ENCODE data around the gene UCHL3. TPM values are rescaled to one million over a fixed set of nuclear protein-coding genes. Genes with fewer than 3 reads are reported as not detected.

UCHL3 gene
- total RNA-seq, 1 experiment from 2014 or later, result 50.8 TPM

DNA sequence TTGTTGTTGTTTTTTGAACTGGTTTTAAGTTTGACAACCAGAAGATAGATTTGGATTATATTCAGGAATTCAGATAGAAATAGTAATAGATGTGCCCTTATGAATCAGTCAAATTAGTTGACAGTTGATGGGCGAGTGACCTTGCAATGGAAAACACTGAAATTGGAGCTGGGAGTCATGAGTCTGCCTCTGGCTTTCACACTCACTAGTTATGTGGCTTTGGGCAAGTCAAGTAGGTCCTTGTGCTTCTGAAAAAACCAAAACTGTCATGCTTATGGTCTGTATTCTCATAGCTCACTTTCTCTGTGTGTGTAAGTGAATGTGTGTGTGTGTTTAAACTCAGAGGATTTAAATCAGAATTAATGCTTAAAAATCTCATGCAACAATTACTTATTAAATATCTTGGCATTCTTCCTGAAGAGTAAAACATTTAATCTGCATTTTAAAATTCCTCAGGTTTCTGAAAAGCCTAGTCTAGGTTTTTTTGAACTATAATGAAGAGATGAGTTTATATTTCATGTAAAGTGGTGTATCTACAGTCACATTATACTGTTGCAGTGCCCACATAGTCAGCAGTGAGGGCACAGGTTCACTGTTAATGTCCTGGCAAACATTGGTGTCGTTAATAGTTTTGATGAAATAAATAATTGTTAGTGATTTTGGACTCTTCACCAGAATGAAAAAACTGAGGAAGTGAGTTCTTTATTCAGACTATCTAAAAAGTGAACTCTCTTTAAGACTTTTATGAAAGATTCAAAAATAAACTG is 32.5 kb downstream of the UCHL3 start:
- no peak overlapping the region for H3K18ac ChIP-seq (ENCODE audit: insufficient read length, low read depth, low read length)
- Mint-ChIP-seq H3K9me3 (peaks cover 17% of the 10 kb centered on the region in 2 experiments), H3K4me1 (peaks cover 0 to 5% of the 10 kb centered on the region in 2 experiments; a peak in 3 of 4 replicates), H3K4me3 (no peak overlapping the region), H3K36me3 (ENCODE audit: insufficient read depth in 1 of 3, low read depth in 3 of 3) (peaks cover 19 to 28% (median 23%) of the 10 kb centered on the region in 3 experiments), H3K27ac (no peak overlapping the region), H3K27me3 (ENCODE audit: low read depth) (no peaks in the 10 kb centered on the region)
- no peak overlapping the region for H4K5ac ChIP-seq (ENCODE audit: insufficient read length, low read depth, low read length)
- no peak for DNase-seq
- no peaks in the 10 kb centered on the region for H3K4me1 ChIP-seq (ENCODE audit: insufficient read depth, low read length)
- no peak overlapping the region for H3T11ph ChIP-seq (ENCODE audit: low read length)
- no peak overlapping the region for H3K27ac ChIP-seq (ENCODE audit: insufficient read length, low read depth, low read length)
- no peaks in the 10 kb centered on the region for H4K20me1 ChIP-seq (ENCODE audit: control insufficient read depth, insufficient read depth, insufficient read length)
- no peak overlapping the region for H2BK20ac ChIP-seq (ENCODE audit: low read depth, low read length, poor library complexity, severe bottlenecking)
- no peaks in the 10 kb centered on the region for H3K79me2 ChIP-seq (ENCODE audit: insufficient read depth, low read length)
- H2AK5ac ChIP-seq (ENCODE audit: insufficient read length, low read length), result no peak overlapping the region
- no peak overlapping the region for H4K91ac ChIP-seq (ENCODE audit: insufficient read length, low read depth, low read length)
- H3K27me3 ChIP-seq (ENCODE audit: insufficient read depth, low read length), result no peaks in the 10 kb centered on the region
- no peak overlapping the region for H2BK15ac ChIP-seq (ENCODE audit: low read depth, low read length)
- H3K14ac ChIP-seq (ENCODE audit: insufficient read depth, low read length), result no peak overlapping the region
- H4K8ac ChIP-seq (replicated peaks; ENCODE audit: insufficient read length, low read depth, low read length), result no peak overlapping the region
- no CpG with 5 or more reads among the region's 2 CpGs for WGBS (ENCODE audit: extremely low coverage, insufficient read length, low lambda C conversion rate)
- no peak overlapping the region for H2BK120ac ChIP-seq (ENCODE audit: low read depth, low read length, poor library complexity, severe bottlenecking)
- H2BK12ac ChIP-seq (ENCODE audit: insufficient read length, low read depth, low read length), result no peak overlapping the region
- H3K23ac ChIP-seq (ENCODE audit: insufficient read length, low read depth, low read length), result no peak overlapping the region
- no peak overlapping the region for H3K4me2 ChIP-seq (ENCODE audit: insufficient read depth, insufficient read length, low read length)
- no peak overlapping the region for H3K9ac ChIP-seq (ENCODE audit: extremely low read depth, insufficient read length, low read length)
- no peak overlapping the region for H2AFZ ChIP-seq (ENCODE audit: low read length)
- H3K56ac ChIP-seq (ENCODE audit: insufficient read length, low read depth, low read length), result no peak overlapping the region
- H2BK5ac ChIP-seq (ENCODE audit: insufficient read length, low read length), result no peak overlapping the region
- no peak overlapping the region for H3K4ac ChIP-seq (ENCODE audit: low read depth, low read length)
- H3K79me1 ChIP-seq (ENCODE audit: insufficient read depth, low read depth, low read length, poor library complexity, severe bottlenecking), result no peaks in the 10 kb centered on the region
- H3K23me2 ChIP-seq (ENCODE audit: insufficient read length, low read depth, low read length, poor library complexity, severe bottlenecking), result no peaks in the 10 kb centered on the region
- TF ChIP-seq, protein P1, sequence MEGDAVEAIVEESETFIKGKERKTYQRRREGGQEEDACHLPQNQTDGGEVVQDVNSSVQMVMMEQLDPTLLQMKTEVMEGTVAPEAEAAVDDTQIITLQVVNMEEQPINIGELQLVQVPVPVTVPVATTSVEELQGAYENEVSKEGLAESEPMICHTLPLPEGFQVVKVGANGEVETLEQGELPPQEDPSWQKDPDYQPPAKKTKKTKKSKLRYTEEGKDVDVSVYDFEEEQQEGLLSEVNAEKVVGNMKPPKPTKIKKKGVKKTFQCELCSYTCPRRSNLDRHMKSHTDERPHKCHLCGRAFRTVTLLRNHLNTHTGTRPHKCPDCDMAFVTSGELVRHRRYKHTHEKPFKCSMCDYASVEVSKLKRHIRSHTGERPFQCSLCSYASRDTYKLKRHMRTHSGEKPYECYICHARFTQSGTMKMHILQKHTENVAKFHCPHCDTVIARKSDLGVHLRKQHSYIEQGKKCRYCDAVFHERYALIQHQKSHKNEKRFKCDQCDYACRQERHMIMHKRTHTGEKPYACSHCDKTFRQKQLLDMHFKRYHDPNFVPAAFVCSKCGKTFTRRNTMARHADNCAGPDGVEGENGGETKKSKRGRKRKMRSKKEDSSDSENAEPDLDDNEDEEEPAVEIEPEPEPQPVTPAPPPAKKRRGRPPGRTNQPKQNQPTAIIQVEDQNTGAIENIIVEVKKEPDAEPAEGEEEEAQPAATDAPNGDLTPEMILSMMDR (conservative IDR thresholded peaks at IDR 0.05), result no peak
- H3K9me3 ChIP-seq (ENCODE audit: control insufficient read depth, low read depth, low read length), result no peaks in the 10 kb centered on the region

Data from H9 (cell line).